ENCODE measurements around the gene SERPINA6. TPM values are rescaled to one million over a fixed set of nuclear protein-coding genes. Genes with fewer than 3 reads are reported as not detected.

SERPINA6 gene
- total RNA-seq, 1 experiment from 2014 or later: not detected

DNA sequence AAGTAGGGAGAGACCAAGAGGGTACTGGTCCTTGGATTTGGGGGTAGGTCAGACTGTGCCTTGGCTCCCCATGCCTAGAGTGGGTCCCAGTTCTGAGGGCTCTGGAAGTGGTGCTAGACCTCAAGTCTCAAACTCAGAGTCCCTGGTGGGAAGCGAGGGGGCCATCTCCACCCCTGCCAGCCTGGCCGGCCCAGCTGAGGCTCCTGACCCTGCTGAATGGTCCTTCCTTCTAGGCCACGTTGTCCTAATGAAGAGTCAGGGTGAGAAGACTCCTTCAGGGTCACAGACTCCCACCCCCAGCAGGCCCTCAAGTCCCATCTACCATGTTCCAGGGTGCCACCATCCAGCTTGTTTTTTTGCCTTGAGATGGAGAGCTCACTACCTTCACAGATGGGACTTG lies 12.9 kb downstream of the SERPINA6 start:
- no peak overlapping the region for H3K4me3 ChIP-seq (ENCODE audit: low read length)
- H3K27me3 ChIP-seq (ENCODE audit: low read length): no peaks in the 10 kb centered on the region
- DNase-seq: no peak
- H3K9ac ChIP-seq (ENCODE audit: low read length): no peak overlapping the region
- H3K4me2 ChIP-seq (ENCODE audit: low read depth, low read length, poor library complexity, severe bottlenecking): no peak overlapping the region
- H4K20me1 ChIP-seq (ENCODE audit: insufficient read depth, low read depth, low read length): no peaks in the 10 kb centered on the region
- no peak overlapping the region for H2AFZ ChIP-seq (ENCODE audit: low read length)
- H3K27ac ChIP-seq (ENCODE audit: low read length): no peak overlapping the region
- no peaks in the 10 kb centered on the region for H3K9me2 ChIP-seq (replicated peaks; ENCODE audit: insufficient read depth, low read length)
- peaks cover 11% of the 10 kb centered on the region for H3K9me3 ChIP-seq (ENCODE audit: low read length)
- H3K4me1 ChIP-seq (ENCODE audit: low read length): no peaks in the 10 kb centered on the region
- no peaks in the 10 kb centered on the region for H3K36me3 ChIP-seq (ENCODE audit: insufficient read depth, low read length)
- no peaks in the 10 kb centered on the region for H3K79me2 ChIP-seq (ENCODE audit: low read length)

- H3K36me3 ChIP-seq (ENCODE audit: insufficient read depth, low read length): no peaks in the 10 kb centered on the region
- no peak overlapping the region for H3K4me2 ChIP-seq (ENCODE audit: low read depth, low read length, poor library complexity, severe bottlenecking)
- H3K79me2 ChIP-seq (ENCODE audit: low read length): no peaks in the 10 kb centered on the region
- no peak overlapping the region for H3K9ac ChIP-seq (ENCODE audit: low read length)
- no peak for DNase-seq
- H3K4me3 ChIP-seq (ENCODE audit: low read length): no peak overlapping the region
- no peaks in the 10 kb centered on the region for H3K9me2 ChIP-seq (replicated peaks; ENCODE audit: insufficient read depth, low read length)
- peaks cover 11% of the 10 kb centered on the region for H3K9me3 ChIP-seq (ENCODE audit: low read length)
- no peaks in the 10 kb centered on the region for H3K27me3 ChIP-seq (ENCODE audit: low read length)
- no peak overlapping the region for H3K27ac ChIP-seq (ENCODE audit: low read length)
- no peaks in the 10 kb centered on the region for H4K20me1 ChIP-seq (ENCODE audit: insufficient read depth, low read depth, low read length)
- H3K4me1 ChIP-seq (ENCODE audit: low read length): no peaks in the 10 kb centered on the region
- H2AFZ ChIP-seq (ENCODE audit: low read length): no peak overlapping the region
These were observed 13.4 kb downstream of the SERPINA6 start for GRCh38 chr14:94309721-94310120.

DNA sequence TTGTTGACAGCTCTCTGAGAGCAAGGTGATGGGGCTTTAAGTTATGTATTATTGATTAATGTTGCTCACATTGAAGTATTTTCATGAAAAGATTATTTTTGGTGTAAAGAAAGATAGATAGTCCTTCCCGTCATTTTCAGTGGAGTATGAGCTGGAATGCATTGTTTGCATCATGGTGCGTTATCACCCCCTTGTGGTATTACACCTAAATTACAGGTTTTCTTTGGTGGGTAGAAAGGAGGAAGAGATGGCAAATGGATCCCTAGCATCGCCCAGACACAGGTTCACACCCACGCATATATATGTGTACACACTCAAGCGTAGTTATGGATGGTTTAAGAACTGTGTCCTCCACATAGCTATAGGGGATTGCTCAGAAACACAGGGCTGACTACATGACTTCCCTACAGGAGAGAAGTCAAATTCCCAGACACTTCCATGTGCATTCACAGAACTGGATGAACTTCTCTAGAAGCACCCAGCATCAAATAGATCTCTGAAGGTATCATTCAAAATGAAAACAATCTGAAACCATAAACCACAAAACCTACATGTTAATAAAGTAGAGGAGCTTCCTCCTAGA lies 15.6 kb downstream of the SERPINA6 start:
- DNase-seq: peak; percentile 82
- no peak overlapping the region for H3K4me3 ChIP-seq (ENCODE audit: low read length)
- no peaks in the 10 kb centered on the region for H3K27me3 ChIP-seq (ENCODE audit: low read length)
- peaks cover 11% of the 10 kb centered on the region for H3K9me3 ChIP-seq (ENCODE audit: low read length)
- H3K79me2 ChIP-seq (ENCODE audit: low read length): no peaks in the 10 kb centered on the region
- H3K36me3 ChIP-seq (ENCODE audit: insufficient read depth, low read length): no peaks in the 10 kb centered on the region
- H3K4me1 ChIP-seq (ENCODE audit: low read length): no peaks in the 10 kb centered on the region
- no peaks in the 10 kb centered on the region for H3K9me2 ChIP-seq (replicated peaks; ENCODE audit: insufficient read depth, low read length)
- no peak overlapping the region for H3K27ac ChIP-seq (ENCODE audit: low read length)
- no peak overlapping the region for H3K9ac ChIP-seq (ENCODE audit: low read length)
- no peak overlapping the region for H2AFZ ChIP-seq (ENCODE audit: low read length)
- H3K4me2 ChIP-seq (ENCODE audit: low read depth, low read length, poor library complexity, severe bottlenecking): no peak overlapping the region
- no peaks in the 10 kb centered on the region for H4K20me1 ChIP-seq (ENCODE audit: insufficient read depth, low read depth, low read length)

- H2AFZ ChIP-seq (ENCODE audit: low read length): no peak overlapping the region
- H3K36me3 ChIP-seq (ENCODE audit: insufficient read depth, low read length): no peaks in the 10 kb centered on the region
- no peak overlapping the region for H3K9ac ChIP-seq (ENCODE audit: low read length)
- no peaks in the 10 kb centered on the region for H3K4me1 ChIP-seq (ENCODE audit: low read length)
- no peak overlapping the region for H3K4me3 ChIP-seq (ENCODE audit: low read length)
- no peak overlapping the region for H3K4me2 ChIP-seq (ENCODE audit: low read depth, low read length, poor library complexity, severe bottlenecking)
- no peak overlapping the region for H3K27ac ChIP-seq (ENCODE audit: low read length)
- H3K27me3 ChIP-seq (ENCODE audit: low read length): no peaks in the 10 kb centered on the region
- DNase-seq: no peak
- H4K20me1 ChIP-seq (ENCODE audit: insufficient read depth, low read depth, low read length): no peaks in the 10 kb centered on the region
- H3K79me2 ChIP-seq (ENCODE audit: low read length): no peaks in the 10 kb centered on the region
- H3K9me2 ChIP-seq (replicated peaks; ENCODE audit: insufficient read depth, low read length): no peaks in the 10 kb centered on the region
- peaks cover 11% of the 10 kb centered on the region for H3K9me3 ChIP-seq (ENCODE audit: low read length)
These were observed 16.8 kb downstream of the SERPINA6 start for GRCh38 chr14:94306047-94306978.

- DNase-seq: no peak
- Histone ChIP-seq H3K9me3 (ENCODE audit: low read length) (peaks cover 11% of the 10 kb centered on the region), H3K79me2 (ENCODE audit: low read length) (no peaks in the 10 kb centered on the region), H4K20me1 (ENCODE audit: insufficient read depth, low read depth, low read length) (no peaks in the 10 kb centered on the region), H3K36me3 (ENCODE audit: insufficient read depth, low read length) (no peaks in the 10 kb centered on the region), H3K27me3 (ENCODE audit: low read length) (no peaks in the 10 kb centered on the region), H3K9me2 (replicated peaks; ENCODE audit: insufficient read depth, low read length) (no peaks in the 10 kb centered on the region), H3K4me3 (ENCODE audit: low read length) (no peak overlapping the region), H3K4me2 (ENCODE audit: low read depth, low read length, poor library complexity, severe bottlenecking) (no peak overlapping the region), H3K27ac (ENCODE audit: low read length) (no peak overlapping the region), H2AFZ (ENCODE audit: low read length) (no peak overlapping the region), H3K4me1 (ENCODE audit: low read length) (no peaks in the 10 kb centered on the region; the same call in 1 of the 2 replicates), H3K9ac (ENCODE audit: low read length) (no peak overlapping the region)
These were observed 17.5 kb downstream of the SERPINA6 start for GRCh38 chr14:94305620-94306019.

- no peak overlapping the region for H3K4me2 ChIP-seq (ENCODE audit: low read depth, low read length, poor library complexity, severe bottlenecking)
- H3K9ac ChIP-seq (ENCODE audit: low read length): no peak overlapping the region
- no peak overlapping the region for H3K4me3 ChIP-seq (ENCODE audit: low read length)
- peaks cover 11% of the 10 kb centered on the region for H3K9me3 ChIP-seq (ENCODE audit: low read length)
- H2AFZ ChIP-seq (ENCODE audit: low read length): no peak overlapping the region
- H3K27me3 ChIP-seq (ENCODE audit: low read length): no peaks in the 10 kb centered on the region
- no peak overlapping the region for H3K27ac ChIP-seq (ENCODE audit: low read length)
- H4K20me1 ChIP-seq (ENCODE audit: insufficient read depth, low read depth, low read length): no peaks in the 10 kb centered on the region
- no peaks in the 10 kb centered on the region; the same call in 1 of the 2 replicates for H3K4me1 ChIP-seq (ENCODE audit: low read length)
- DNase-seq: no peak
- no peaks in the 10 kb centered on the region for H3K36me3 ChIP-seq (ENCODE audit: insufficient read depth, low read length)
- H3K9me2 ChIP-seq (replicated peaks; ENCODE audit: insufficient read depth, low read length): no peaks in the 10 kb centered on the region
- H3K79me2 ChIP-seq (ENCODE audit: low read length): no peaks in the 10 kb centered on the region
These were observed 18.9 kb downstream of the SERPINA6 start for GRCh38 chr14:94304243-94304642.

DNA sequence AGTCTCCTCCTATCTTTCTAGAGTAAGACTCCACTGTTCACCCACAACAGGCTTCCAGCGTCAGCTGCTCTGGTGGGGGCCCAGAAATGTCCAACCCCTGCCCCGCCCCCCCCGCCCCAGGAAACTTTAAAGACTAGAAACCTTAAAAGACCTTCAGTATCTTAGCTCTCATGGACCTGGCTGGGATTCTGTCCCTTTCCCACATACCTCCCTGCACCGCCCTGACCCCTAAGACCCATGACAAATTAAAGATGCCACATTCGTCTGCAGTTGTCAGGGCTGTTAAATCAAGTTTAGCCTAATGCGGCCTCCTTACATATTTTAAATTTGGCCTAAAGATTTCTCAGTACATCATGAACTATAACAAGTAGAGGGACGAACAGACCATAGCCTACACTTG lies 20.0 kb downstream of the SERPINA6 start:
- no peaks in the 10 kb centered on the region; the same call in 1 of the 2 replicates for H3K4me1 ChIP-seq (ENCODE audit: low read length)
- no peaks in the 10 kb centered on the region for H4K20me1 ChIP-seq (ENCODE audit: insufficient read depth, low read depth, low read length)
- no peak overlapping the region for H3K4me2 ChIP-seq (ENCODE audit: low read depth, low read length, poor library complexity, severe bottlenecking)
- H3K4me3 ChIP-seq (ENCODE audit: low read length): no peak overlapping the region
- H2AFZ ChIP-seq (ENCODE audit: low read length): no peak overlapping the region
- no peaks in the 10 kb centered on the region for H3K27me3 ChIP-seq (ENCODE audit: low read length)
- H3K9me2 ChIP-seq (replicated peaks; ENCODE audit: insufficient read depth, low read length): no peaks in the 10 kb centered on the region
- peaks cover 10% of the 10 kb centered on the region for H3K9me3 ChIP-seq (ENCODE audit: low read length)
- H3K27ac ChIP-seq (ENCODE audit: low read length): no peak overlapping the region
- DNase-seq: no peak
- no peaks in the 10 kb centered on the region for H3K79me2 ChIP-seq (ENCODE audit: low read length)
- no peaks in the 10 kb centered on the region for H3K36me3 ChIP-seq (ENCODE audit: insufficient read depth, low read length)
- no peak overlapping the region for H3K9ac ChIP-seq (ENCODE audit: low read length)

GRCh38 chr14:94298130-94298529 lies 25.0 kb downstream of the SERPINA6 start:
- Histone ChIP-seq H3K9ac (ENCODE audit: low read length) (no peak overlapping the region), H3K9me2 (replicated peaks; ENCODE audit: insufficient read depth, low read length) (no peaks in the 10 kb centered on the region), H3K9me3 (ENCODE audit: low read length) (no peaks in the 10 kb centered on the region), H3K36me3 (ENCODE audit: insufficient read depth, low read length) (no peaks in the 10 kb centered on the region), H3K4me1 (ENCODE audit: low read length) (no peaks in the 10 kb centered on the region; the same call in 1 of the 2 replicates), H3K4me2 (ENCODE audit: low read depth, low read length, poor library complexity, severe bottlenecking) (no peak overlapping the region), H2AFZ (ENCODE audit: low read length) (no peak overlapping the region), H3K27ac (ENCODE audit: low read length) (no peak overlapping the region), H4K20me1 (ENCODE audit: insufficient read depth, low read depth, low read length) (no peaks in the 10 kb centered on the region), H3K79me2 (ENCODE audit: low read length) (no peaks in the 10 kb centered on the region), H3K4me3 (ENCODE audit: low read length) (no peak overlapping the region), H3K27me3 (ENCODE audit: low read length) (no peaks in the 10 kb centered on the region)
- no peak for DNase-seq

Measured in Karpas-422 (cell line).